Measurements from ENCODE around the gene IGFL4. TPM values are rescaled to one million over a fixed set of nuclear protein-coding genes. Genes with fewer than 3 reads are reported as not detected.

Gene IGFL4
- total and polyA plus RNA-seq, 8 donors = 0.15 TPM; not detected in 7

GRCh38 chr19:46066471-46066870, 25.7 kb upstream of the IGFL4 start:
- no peaks in the 10 kb centered on the region for H3K9me3 ChIP-seq
- no peak for DNase-seq
- TF ChIP-seq EP300 (IDR thresholded peaks at IDR 0.05) (no peak), POLR2AphosphoS5 (IDR thresholded peaks at IDR 0.05) (no peak), CTCF (IDR thresholded peaks at IDR 0.05) (no peak), POLR2A (IDR thresholded peaks at IDR 0.05) (no peak)
- H3K4me1 ChIP-seq = peaks cover 0 to 7% (median 0%) of the 10 kb centered on the region in 4 donors
- intact Hi-C loops (cut with DNase I; ENCODE audit: low total_unique reads) = no loop called here
- no peak overlapping the region for H3K27ac ChIP-seq
- H3K27me3 ChIP-seq = peaks cover 0 to 73% (median 16%) of the 10 kb centered on the region in 3 donors
- 53 to 98% (median 86%) methylated on average over 1 of the region's 1 CpG for WGBS, 5 donors
- H3K4me3 ChIP-seq = no peak overlapping the region
- no peaks in the 10 kb centered on the region for H3K36me3 ChIP-seq

- no peak for DNase-seq
- H3K27me3 ChIP-seq = peaks cover 0 to 66% (median 13%) of the 10 kb centered on the region in 3 donors
Measured at GRCh38 chr19:46065486-46066071, 24.8 kb upstream of the IGFL4 start.

DNA sequence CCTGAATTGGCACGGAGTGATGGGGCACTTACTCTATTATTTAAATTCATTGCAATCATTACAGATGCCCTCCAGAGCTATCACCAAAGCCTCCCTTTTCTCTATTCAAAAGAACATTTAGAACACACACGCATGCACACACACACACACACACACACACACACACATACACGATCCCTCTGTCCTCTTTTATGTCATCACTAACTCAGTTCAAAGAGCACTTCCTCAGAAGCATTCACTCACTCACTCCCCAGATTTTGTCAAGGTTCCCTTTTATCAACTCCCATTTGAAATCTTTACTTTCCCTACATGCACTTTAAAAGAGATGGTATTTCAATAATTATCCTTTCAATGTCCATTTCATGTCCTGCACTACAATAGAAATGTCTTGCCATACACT, 22.4 kb upstream of the IGFL4 start:
- no peak for DNase-seq
- Histone ChIP-seq H3K36me3 (no peaks in the 10 kb centered on the region), H3K27me3 (peaks cover 0 to 64% (median 12%) of the 10 kb centered on the region in 3 donors), H3K4me3 (no peak overlapping the region), H3K27ac (no peak overlapping the region), H3K9me3 (peaks cover 0 to 15% (median 0%) of the 10 kb centered on the region in 4 donors), H3K4me1 (no peaks in the 10 kb centered on the region)
- intact Hi-C loops (cut with DNase I; ENCODE audit: low total_unique reads) = no loop called here
- WGBS, 5 donors = 71 to 82% (median 79%) methylated on average over 3 of the region's 3 CpGs
- no peak for TF ChIP-seq CTCF (IDR thresholded peaks at IDR 0.05)
- TF ChIP-seq EP300 (IDR thresholded peaks at IDR 0.05) = no peak
- TF ChIP-seq POLR2AphosphoS5 (IDR thresholded peaks at IDR 0.05) = no peak
- TF ChIP-seq POLR2A (IDR thresholded peaks at IDR 0.05) = no peak

More at GRCh38 chr19:46065486-46066071, 24.8 kb upstream of the IGFL4 start:
- Histone ChIP-seq H3K4me3 (no peak overlapping the region), H3K9me3 (peaks cover 0 to under 1% (median 0%) of the 10 kb centered on the region in 4 donors), H3K27ac (no peak overlapping the region), H3K4me1 (peaks cover 0 to 7% (median 0%) of the 10 kb centered on the region in 4 donors), H3K36me3 (no peaks in the 10 kb centered on the region)
- WGBS, 5 donors = 58 to 65% (median 60%) methylated on average over 7 of the region's 7 CpGs
- intact Hi-C loops (cut with DNase I; ENCODE audit: low total_unique reads) = no loop called here
- TF ChIP-seq CTCF (IDR thresholded peaks at IDR 0.05) (no peak), POLR2AphosphoS5 (IDR thresholded peaks at IDR 0.05) (no peak), POLR2A (IDR thresholded peaks at IDR 0.05) (no peak), EP300 (IDR thresholded peaks at IDR 0.05) (no peak)

- no peak overlapping the region for H3K27ac ChIP-seq
- no peak for DNase-seq
- no peak for TF ChIP-seq CTCF (IDR thresholded peaks at IDR 0.05)
- TF ChIP-seq EP300 (IDR thresholded peaks at IDR 0.05) = no peak
- no peak for TF ChIP-seq POLR2AphosphoS5 (IDR thresholded peaks at IDR 0.05)
- no peak for TF ChIP-seq POLR2A (IDR thresholded peaks at IDR 0.05)
- H3K4me1 ChIP-seq = no peaks in the 10 kb centered on the region
- intact Hi-C loops (cut with DNase I; ENCODE audit: low total_unique reads) = no loop called here
- H3K27me3 ChIP-seq = peaks cover 0 to 60% (median 12%) of the 10 kb centered on the region in 3 donors
- peaks cover 0 to 15% (median 0%) of the 10 kb centered on the region in 4 donors for H3K9me3 ChIP-seq
- no peak overlapping the region for H3K4me3 ChIP-seq
- no peaks in the 10 kb centered on the region for H3K36me3 ChIP-seq
- WGBS, 5 donors = 82 to 98% (median 94%) methylated on average over 2 of the region's 2 CpGs
Measured at GRCh38 chr19:46060012-46060411, 19.2 kb upstream of the IGFL4 start.

All from stomach (tissue), 9 donors.